ENCODE data around the gene ARHGAP36.

Gene ARHGAP36

GRCh38 chrX:131053076-131053475 is 5.1 kb upstream of the ARHGAP36 start:
- Histone ChIP-seq H3K27me3 (ENCODE audit: insufficient read depth, low read length) (no peaks in the 10 kb centered on the region), H3K36me3 (ENCODE audit: insufficient read depth, low read length) (no peaks in the 10 kb centered on the region), H3K79me2 (ENCODE audit: control insufficient read depth, insufficient read depth, low read length, unreplicated experiment) (no peaks in the 10 kb centered on the region), H3K27ac (ENCODE audit: low read depth, low read length) (no peak overlapping the region), H3K4me1 (ENCODE audit: control insufficient read depth, insufficient read depth, low read length, unreplicated experiment) (no peaks in the 10 kb centered on the region), H2AFZ (ENCODE audit: low read length, unreplicated experiment) (no peak overlapping the region), H3K4me3 (ENCODE audit: low read depth, low read length) (no peak overlapping the region)

- Histone ChIP-seq H3K27ac (ENCODE audit: low read depth, low read length) (no peak overlapping the region), H3K4me3 (ENCODE audit: low read depth, low read length) (no peak overlapping the region), H3K4me1 (ENCODE audit: control insufficient read depth, insufficient read depth, low read length, unreplicated experiment) (no peaks in the 10 kb centered on the region), H3K27me3 (ENCODE audit: insufficient read depth, low read length) (no peaks in the 10 kb centered on the region), H3K79me2 (ENCODE audit: control insufficient read depth, insufficient read depth, low read length, unreplicated experiment) (no peaks in the 10 kb centered on the region), H3K36me3 (ENCODE audit: insufficient read depth, low read length) (no peaks in the 10 kb centered on the region), H2AFZ (ENCODE audit: low read length, unreplicated experiment) (no peak overlapping the region)
These were observed 3.2 kb upstream of the ARHGAP36 start for GRCh38 chrX:131054906-131055305.

- Histone ChIP-seq H3K27me3 (ENCODE audit: insufficient read depth, low read length) (no peaks in the 10 kb centered on the region), H3K4me1 (ENCODE audit: control insufficient read depth, insufficient read depth, low read length, unreplicated experiment) (no peaks in the 10 kb centered on the region), H3K27ac (ENCODE audit: low read depth, low read length) (no peak overlapping the region), H2AFZ (ENCODE audit: low read length, unreplicated experiment) (no peak overlapping the region), H3K79me2 (ENCODE audit: control insufficient read depth, insufficient read depth, low read length, unreplicated experiment) (no peaks in the 10 kb centered on the region), H3K36me3 (ENCODE audit: insufficient read depth, low read length) (no peaks in the 10 kb centered on the region), H3K4me3 (ENCODE audit: low read depth, low read length) (no peak overlapping the region)
These were observed 440 bp upstream of the ARHGAP36 start for GRCh38 chrX:131057706-131058105.

GRCh38 chrX:131059246-131059645 is 1.1 kb downstream of the ARHGAP36 start:
- Histone ChIP-seq H2AFZ (ENCODE audit: low read length, unreplicated experiment) (no peak overlapping the region), H3K36me3 (ENCODE audit: insufficient read depth, low read length) (no peaks in the 10 kb centered on the region), H3K27me3 (ENCODE audit: insufficient read depth, low read length) (no peaks in the 10 kb centered on the region; the same call in 1 of the 2 replicates), H3K79me2 (ENCODE audit: control insufficient read depth, insufficient read depth, low read length, unreplicated experiment) (no peaks in the 10 kb centered on the region), H3K4me3 (ENCODE audit: low read depth, low read length) (no peak overlapping the region), H3K27ac (ENCODE audit: low read depth, low read length) (no peak overlapping the region), H3K4me1 (ENCODE audit: control insufficient read depth, insufficient read depth, low read length, unreplicated experiment) (no peaks in the 10 kb centered on the region)

GRCh38 chrX:131060147-131060546 is 2.0 kb downstream of the ARHGAP36 start:
- Histone ChIP-seq H3K4me1 (ENCODE audit: control insufficient read depth, insufficient read depth, low read length, unreplicated experiment) (no peaks in the 10 kb centered on the region), H2AFZ (ENCODE audit: low read length, unreplicated experiment) (no peak overlapping the region), H3K36me3 (ENCODE audit: insufficient read depth, low read length) (no peaks in the 10 kb centered on the region), H3K27me3 (ENCODE audit: insufficient read depth, low read length) (no peaks in the 10 kb centered on the region; the same call in 1 of the 2 replicates), H3K27ac (ENCODE audit: low read depth, low read length) (no peak overlapping the region), H3K4me3 (ENCODE audit: low read depth, low read length) (no peak overlapping the region), H3K79me2 (ENCODE audit: control insufficient read depth, insufficient read depth, low read length, unreplicated experiment) (no peaks in the 10 kb centered on the region)

GRCh38 chrX:131061306-131061705 is 3.2 kb downstream of the ARHGAP36 start:
- H3K27ac ChIP-seq (ENCODE audit: low read depth, low read length): no peak overlapping the region
- no peak overlapping the region for H2AFZ ChIP-seq (ENCODE audit: low read length, unreplicated experiment)
- no peaks in the 10 kb centered on the region for H3K79me2 ChIP-seq (ENCODE audit: control insufficient read depth, insufficient read depth, low read length, unreplicated experiment)
- H3K4me3 ChIP-seq (ENCODE audit: low read depth, low read length): no peak overlapping the region
- no peaks in the 10 kb centered on the region; the same call in 1 of the 2 replicates for H3K27me3 ChIP-seq (ENCODE audit: insufficient read depth, low read length)
- no peaks in the 10 kb centered on the region for H3K36me3 ChIP-seq (ENCODE audit: insufficient read depth, low read length)
- no peaks in the 10 kb centered on the region for H3K4me1 ChIP-seq (ENCODE audit: control insufficient read depth, insufficient read depth, low read length, unreplicated experiment)

- Histone ChIP-seq H3K4me3 (ENCODE audit: low read depth, low read length) (no peak overlapping the region), H3K27me3 (ENCODE audit: insufficient read depth, low read length) (peaks cover 16% of the 10 kb centered on the region), H3K27ac (ENCODE audit: low read depth, low read length) (no peak overlapping the region), H3K36me3 (ENCODE audit: insufficient read depth, low read length) (no peaks in the 10 kb centered on the region), H3K4me1 (ENCODE audit: control insufficient read depth, insufficient read depth, low read length, unreplicated experiment) (no peaks in the 10 kb centered on the region), H2AFZ (ENCODE audit: low read length, unreplicated experiment) (no peak overlapping the region), H3K79me2 (ENCODE audit: control insufficient read depth, insufficient read depth, low read length, unreplicated experiment) (no peaks in the 10 kb centered on the region)
These were observed 5.5 kb downstream of the ARHGAP36 start for GRCh38 chrX:131063613-131064012.

GRCh38 chrX:131066237-131066636 is 8.1 kb downstream of the ARHGAP36 start:
- no peak overlapping the region for H3K4me3 ChIP-seq (ENCODE audit: low read depth, low read length)
- H3K27ac ChIP-seq (ENCODE audit: low read depth, low read length): no peak overlapping the region
- H3K36me3 ChIP-seq (ENCODE audit: insufficient read depth, low read length): no peaks in the 10 kb centered on the region
- H2AFZ ChIP-seq (ENCODE audit: low read length, unreplicated experiment): no peak overlapping the region
- no peaks in the 10 kb centered on the region for H3K4me1 ChIP-seq (ENCODE audit: control insufficient read depth, insufficient read depth, low read length, unreplicated experiment)
- no peaks in the 10 kb centered on the region for H3K79me2 ChIP-seq (ENCODE audit: control insufficient read depth, insufficient read depth, low read length, unreplicated experiment)
- H3K27me3 ChIP-seq (ENCODE audit: insufficient read depth, low read length): peaks cover 29% of the 10 kb centered on the region

GRCh38 chrX:131067216-131067615 is 9.1 kb downstream of the ARHGAP36 start:
- H3K4me3 ChIP-seq (ENCODE audit: low read depth, low read length): no peak overlapping the region
- no peaks in the 10 kb centered on the region for H3K79me2 ChIP-seq (ENCODE audit: control insufficient read depth, insufficient read depth, low read length, unreplicated experiment)
- H3K36me3 ChIP-seq (ENCODE audit: insufficient read depth, low read length): no peaks in the 10 kb centered on the region
- H3K27me3 ChIP-seq (ENCODE audit: insufficient read depth, low read length): peaks cover 29% of the 10 kb centered on the region
- no peaks in the 10 kb centered on the region for H3K4me1 ChIP-seq (ENCODE audit: control insufficient read depth, insufficient read depth, low read length, unreplicated experiment)
- no peak overlapping the region for H3K27ac ChIP-seq (ENCODE audit: low read depth, low read length)
- H2AFZ ChIP-seq (ENCODE audit: low read length, unreplicated experiment): no peak overlapping the region

GRCh38 chrX:131067846-131068745 is 9.9 kb downstream of the ARHGAP36 start:
- H2AFZ ChIP-seq (ENCODE audit: low read length, unreplicated experiment): no peak overlapping the region
- H3K4me3 ChIP-seq (ENCODE audit: low read depth, low read length): no peak overlapping the region
- H3K4me1 ChIP-seq (ENCODE audit: control insufficient read depth, insufficient read depth, low read length, unreplicated experiment): no peaks in the 10 kb centered on the region

More at GRCh38 chrX:131067846-131068745, 9.9 kb downstream of the ARHGAP36 start:
- no peak overlapping the region for H3K27ac ChIP-seq (ENCODE audit: low read depth, low read length)
- no peaks in the 10 kb centered on the region for H3K36me3 ChIP-seq (ENCODE audit: insufficient read depth, low read length)
- H3K79me2 ChIP-seq (ENCODE audit: control insufficient read depth, insufficient read depth, low read length, unreplicated experiment): no peaks in the 10 kb centered on the region
- H3K27me3 ChIP-seq (ENCODE audit: insufficient read depth, low read length): peaks cover 29% of the 10 kb centered on the region
